Endometrium (tissue), 2 donors: ENCODE data around the gene PIGQ.

Source experiments
- FAIRE-seq: peaks from 2 replicates; lab custom pipeline; 2012; peaks lifted over from hg19 to GRCh38; lab: Jason Lieb, UNC
- donor health status: control.
- donor health status: control.

The PIGQ gene

DNA sequence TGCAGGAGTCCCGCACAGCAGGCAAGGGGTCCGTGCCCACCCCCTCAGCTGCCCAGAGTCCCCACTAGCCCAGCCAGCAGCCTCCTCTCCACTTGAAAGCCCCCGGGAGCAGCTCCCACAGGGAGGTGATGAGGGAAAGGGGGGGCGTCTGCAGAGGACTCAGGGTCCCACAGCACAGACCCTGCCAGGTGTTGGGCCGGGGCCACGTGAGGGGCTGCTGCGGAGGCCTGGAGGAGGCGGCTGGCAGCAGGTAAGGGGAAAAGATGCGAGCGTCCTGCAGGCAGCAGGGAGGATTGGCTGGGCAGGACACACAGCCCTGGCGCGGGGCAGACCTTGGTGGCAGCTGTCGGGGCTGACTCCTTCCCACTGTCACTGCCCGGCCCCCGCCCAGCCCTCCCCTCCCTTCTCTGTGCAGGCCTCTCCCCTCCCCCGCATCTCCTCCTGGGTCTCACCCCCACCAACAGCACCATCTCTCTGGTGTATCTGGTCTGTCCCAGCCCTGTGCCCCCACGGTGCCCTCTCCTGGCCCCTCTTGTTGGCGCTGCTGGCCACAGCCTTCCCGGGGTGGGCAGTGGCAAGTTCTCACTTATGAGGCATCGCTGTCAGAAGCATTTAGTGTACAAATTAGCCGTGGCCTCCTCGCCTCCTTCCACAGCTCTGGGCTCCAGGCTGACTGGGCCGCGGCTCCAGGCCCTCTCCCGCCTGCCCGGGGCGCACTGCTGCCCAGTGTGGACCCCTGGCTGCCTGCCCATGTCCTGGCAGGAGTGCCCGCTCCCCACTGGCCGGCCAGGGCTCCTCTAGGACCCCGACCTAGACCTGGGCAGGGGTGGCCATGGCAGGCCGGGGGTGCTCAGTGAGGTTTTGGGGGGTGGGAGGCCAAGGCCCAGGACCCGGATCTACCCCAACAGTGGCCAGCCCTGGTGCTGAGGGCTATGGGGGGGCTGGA, 14.0 kb upstream of the PIGQ start:
- no peak for FAIRE-seq

DNA sequence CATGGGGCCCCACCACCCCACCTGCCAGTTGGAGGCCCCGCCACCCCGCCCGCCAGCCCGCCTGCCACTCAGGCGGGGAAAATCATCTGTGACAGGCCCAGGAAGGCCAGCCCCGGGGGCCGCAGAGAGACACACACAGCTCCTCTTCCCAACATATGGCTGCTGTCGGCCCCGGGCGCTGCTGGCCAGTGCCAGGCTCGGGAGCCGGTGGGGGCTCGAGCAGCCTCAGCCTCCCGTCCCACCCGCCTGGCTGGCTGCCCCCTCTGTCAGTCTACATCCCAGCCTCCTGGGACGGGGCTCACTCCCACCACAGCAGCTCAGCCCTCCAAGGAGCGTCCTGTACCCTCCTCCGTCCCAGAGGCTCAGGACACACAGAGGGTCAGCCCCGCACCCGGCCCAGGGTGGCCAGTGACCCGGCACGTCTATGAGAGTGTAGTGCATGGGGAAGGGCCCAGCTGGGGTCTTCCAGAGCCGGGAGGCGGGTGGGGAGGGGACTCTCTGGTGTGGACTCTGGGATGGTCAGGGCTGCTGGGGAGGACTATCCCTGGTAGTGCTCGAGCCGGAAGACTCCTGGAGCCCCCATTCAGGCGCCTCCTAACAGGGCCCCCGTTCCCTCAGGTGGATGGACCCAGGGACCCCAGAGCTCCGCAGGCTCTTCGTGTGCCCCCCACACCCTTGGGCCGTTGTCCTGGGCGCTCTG, 13.1 kb upstream of the PIGQ start:
- no peak for FAIRE-seq

DNA sequence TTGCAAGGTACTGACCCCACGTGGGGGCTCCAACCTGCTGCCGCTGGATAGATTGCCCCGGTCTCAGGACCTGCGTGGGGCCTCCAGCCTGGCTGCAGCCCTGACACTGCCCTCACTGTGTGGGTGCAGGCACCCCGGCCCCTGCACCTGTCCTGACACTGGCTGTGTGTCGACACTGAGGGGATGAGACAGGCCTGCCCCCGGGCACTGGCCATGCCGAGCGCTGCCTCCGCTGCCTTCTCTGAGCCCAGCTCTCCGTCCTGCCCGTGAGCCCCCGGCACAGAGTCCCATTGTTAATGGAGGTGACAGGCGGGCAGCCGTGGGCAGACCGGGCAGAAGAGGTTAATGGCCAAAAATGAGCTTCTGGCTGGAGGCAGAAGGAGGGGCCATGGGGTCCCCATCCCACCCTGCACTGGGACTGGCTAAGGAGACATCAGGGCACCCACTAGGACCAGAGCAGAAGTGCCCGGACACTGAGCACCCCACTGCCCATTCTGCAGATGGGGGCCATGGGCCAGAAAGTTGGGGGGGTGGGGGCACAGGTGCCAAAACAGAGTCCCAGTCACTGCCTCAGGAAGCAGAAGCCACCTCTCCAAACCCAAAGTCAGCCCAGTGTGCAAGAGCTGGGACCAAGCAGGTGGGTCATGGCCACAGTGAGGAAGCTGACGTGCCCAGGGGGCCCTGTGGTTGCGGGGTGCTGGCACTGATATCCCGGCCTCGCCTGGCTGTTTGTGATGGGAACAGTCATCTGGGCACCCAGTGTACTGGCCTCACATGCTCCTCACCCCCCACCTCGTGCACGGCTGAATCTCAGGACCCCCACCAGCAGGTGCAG, 12.1 kb upstream of the PIGQ start:
- FAIRE-seq = no peak

DNA sequence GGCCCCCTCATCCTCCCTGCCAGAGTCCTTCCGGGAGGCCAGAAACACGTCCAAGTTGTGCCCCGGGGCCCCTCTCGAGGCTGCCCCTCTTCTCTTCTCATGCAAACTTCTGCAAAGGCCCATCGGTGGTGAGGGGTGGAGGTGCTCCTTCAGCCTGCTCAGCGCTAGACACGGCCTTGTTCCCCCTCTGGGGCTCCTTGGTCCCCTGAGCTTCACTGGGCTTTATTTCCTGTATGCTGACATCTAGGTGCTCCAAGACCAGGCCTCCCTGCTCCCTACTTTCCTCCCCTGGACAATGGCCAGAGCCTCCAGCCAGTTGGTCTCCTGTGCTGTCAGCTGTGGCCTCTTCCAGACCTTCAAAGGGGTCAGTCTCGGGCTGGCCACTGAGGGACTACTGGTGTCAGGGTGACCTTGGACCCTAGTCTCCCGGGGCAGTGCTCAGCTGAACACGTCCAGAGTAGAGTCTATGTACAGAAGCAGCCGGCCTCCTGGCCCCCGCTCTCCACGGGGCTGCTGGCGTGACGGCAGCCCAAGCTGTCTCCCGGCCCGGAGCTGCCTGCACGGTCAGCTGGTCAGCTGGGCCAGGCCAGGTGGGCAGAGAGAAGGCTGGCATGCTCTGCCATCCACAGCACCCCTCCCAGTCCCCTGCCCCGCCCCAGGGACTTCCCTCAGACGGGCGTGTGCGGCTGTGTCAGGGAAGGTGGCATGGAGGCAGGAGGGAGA, 11.3 kb upstream of the PIGQ start:
- no peak for FAIRE-seq

DNA sequence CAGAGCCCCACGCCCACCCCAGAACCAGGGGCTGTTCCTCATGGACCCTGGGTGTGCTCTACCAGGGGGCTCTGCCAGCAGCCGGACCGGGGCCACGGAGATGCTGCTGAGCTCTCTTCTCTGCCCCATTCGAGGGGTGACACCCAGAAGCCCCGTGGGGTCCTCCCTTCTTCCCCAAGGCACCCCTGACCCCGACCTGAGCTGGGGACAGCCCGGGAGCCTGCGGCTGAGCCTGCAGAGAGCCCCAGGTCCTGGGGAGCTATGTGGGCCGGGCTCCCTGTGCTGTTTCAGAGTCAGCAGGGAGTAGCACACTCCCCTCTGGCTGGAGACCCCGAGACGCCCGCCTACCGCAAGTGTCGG, 10.8 kb upstream of the PIGQ start:
- FAIRE-seq = no peak

DNA sequence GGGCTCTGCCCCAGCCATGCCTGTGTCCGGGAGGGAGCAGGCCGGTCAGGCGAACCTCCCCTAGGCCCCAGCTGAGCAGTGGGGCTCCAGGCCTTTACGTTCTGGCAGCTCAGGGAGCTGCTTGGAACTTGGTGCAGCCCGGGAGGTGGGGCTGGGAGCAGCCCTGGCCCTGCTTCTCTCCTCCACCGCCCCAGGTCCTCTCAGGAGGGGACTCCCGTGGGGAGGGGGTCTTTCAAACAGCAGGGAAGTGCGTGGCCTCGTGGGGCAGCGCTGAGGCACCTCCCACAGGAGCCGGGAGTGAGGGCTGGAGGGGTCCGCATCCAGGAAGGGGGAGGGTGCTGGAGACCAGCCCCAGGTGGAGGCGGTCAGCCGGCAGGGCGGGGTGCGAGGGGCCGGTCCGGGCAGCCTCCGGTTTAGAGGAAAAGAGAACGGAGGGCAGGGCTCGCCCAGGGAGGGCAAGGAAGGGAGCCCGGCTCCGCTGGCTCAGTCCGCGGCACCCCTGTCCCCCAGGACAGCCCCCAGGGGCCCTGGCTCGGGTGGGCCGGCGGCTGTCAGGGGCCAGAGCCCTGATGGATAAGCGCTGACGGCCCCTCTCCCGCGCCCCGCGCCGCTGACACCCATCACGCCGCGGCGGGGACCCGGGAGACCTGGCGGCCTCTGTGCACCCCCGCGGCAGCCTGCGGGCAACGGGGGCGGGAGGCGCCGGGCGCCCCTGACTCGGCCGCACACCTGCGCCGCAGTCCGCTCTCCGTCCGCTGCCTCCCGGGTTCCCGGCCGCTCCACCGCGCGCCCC, 10.2 kb upstream of the PIGQ start:
- FAIRE-seq = no peak

DNA sequence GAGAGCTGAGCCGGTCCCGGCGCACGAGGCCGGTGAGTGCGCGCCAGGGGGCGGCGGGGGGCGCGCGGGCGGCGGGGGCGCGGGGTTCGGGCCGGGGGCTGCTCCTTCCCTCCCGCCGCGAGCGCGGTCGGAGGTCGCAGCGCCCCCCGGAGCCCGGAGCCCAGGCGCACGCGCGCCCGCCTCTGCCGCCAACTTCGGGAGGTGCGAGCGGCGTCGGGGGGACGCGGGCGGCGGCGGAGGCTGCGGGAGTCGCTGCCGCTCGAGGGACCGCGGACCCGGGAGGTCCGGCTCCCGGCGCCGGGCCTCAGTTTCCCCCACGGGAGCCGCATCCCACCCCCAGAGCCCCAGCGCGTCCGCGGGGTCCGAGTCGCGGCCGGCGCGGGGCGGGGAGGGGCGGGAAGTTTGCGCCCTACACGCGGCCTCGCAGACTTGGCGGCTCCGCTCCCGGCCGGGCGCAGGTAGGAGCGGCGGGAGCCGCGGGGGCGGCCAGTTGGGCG, 9.5 kb upstream of the PIGQ start, which contains the start of gene PRR35:
Gene PRR35 (plus strand): TSS at position 191 of the 497 bp plus-strand sequence. CDS start 2,901 bp downstream, outside the sequence.
- FAIRE-seq = no peak

DNA sequence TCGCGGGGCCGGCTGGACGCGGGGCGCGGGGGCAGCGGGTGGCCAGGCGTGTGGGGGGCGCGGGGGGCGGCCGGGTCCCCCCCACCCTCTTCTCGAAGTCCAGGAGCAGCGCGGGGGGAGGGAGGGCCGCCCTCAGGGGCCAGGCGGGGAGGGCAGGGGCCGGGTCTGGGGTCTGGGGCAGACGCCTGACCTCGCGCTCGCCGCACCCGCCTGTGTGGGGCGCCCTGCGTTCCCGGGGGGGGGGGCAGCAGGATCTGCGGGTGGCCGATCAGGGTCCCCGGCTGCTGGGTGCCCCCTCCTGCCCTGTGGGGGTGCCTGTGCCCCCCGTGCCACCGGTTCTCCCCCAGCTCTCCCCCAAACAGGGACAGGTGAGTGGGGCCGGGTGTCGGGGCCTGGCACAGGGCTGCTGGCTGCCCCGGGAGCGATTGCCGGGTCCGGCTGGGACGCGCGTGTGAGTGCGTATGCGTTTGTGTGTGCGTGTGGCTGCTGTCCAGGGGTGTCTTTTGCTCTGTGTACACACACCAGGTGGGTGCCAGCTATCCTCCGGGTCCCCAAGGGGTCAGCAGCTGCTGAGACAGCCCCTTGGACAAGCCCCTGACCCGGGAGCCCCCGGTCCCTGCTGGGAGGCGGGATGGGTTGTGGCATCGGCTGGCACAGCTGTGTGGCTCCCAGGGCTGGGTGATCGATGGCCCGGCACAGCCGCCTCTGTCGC, 8.9 kb upstream of the PIGQ start:
- FAIRE-seq = no peak

DNA sequence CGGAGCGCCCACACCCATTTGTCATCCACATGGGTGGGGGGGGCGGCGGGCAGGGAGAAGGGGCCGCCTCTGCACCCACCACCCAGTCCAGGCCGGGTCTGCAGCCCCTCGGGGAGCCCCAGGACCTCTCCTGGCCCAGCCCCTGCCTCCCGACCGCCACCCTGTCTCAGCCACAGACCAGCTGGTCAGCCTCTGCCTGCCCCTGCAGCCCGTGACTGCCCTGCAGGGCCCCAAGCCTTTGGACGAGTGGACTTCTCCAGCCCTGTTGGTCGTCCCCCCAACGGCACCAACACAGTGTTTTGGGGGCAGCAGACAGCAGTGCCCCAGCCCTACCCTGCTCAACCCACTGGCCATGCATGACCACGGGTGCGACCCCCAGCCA, 8.4 kb upstream of the PIGQ start:
- no peak for FAIRE-seq

DNA sequence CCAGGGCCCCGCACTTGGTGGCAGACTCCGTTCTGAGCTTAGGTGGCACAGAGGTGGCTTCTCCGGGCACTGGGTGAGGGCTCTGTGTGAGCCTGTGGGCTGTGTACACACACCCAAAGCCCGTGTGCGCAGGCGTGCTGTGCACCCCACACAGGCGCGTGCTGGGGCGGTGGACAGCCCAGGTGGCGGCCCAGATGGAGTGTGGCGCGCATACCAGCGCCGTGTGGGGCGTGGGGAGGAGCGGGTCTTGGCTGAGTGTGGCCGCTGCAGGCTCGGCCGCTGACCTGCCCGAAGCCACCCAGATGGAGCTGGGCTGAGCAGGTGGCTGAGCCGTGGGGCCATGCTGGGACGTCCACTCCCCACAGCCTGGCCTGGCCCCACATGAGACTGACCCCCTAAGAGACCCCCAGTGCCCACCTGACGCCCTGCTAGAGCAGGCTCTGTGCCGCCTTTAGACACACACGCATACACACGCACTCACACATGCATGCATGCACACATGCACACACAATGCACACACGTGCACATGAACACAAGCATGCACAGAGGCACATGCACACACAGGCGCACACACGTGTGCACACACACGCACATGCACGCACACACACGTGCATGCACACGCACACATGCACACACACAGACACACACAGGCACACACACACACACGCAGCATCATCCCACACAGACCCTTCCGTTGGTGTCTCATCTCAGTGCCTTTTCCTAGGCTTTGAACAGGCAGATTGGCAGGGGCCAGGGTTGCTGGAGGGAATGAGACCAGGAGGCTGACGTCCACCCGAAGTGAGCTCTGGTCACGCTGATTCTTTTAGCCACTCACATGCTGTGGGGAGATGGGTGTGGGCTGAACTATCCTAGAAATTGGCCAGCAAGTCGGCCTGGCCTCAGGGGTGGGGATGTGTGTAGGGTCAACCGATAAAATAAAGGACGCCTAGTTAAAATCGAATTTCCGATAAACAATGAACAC, 7.5 kb upstream of the PIGQ start:
- no peak for FAIRE-seq

DNA sequence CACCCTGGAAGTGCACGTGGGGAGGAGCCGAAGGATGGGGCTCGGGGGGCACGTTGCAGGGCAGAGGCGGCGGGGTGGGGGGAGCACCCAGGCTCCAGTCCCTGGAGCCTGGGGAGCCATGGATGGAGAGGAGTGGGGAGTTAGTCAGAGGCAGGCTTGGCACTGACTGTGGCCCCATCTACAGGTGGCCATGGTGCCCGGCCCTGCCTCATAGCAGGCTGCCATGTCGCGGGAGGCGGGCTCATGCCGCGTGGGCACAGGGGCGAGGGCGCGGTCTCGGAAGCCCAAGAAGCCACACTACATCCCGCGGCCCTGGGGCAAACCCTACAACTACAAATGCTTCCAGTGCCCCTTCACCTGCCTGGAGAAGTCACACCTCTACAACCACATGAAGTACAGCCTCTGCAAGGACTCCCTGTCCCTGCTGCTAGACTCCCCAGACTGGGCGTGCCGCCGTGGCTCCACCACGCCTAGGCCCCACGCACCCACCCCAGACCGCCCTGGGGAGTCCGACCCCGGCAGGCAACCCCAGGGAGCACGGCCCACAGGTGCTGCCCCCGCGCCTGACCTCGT, 6.6 kb upstream of the PIGQ start:
- no peak for FAIRE-seq

DNA sequence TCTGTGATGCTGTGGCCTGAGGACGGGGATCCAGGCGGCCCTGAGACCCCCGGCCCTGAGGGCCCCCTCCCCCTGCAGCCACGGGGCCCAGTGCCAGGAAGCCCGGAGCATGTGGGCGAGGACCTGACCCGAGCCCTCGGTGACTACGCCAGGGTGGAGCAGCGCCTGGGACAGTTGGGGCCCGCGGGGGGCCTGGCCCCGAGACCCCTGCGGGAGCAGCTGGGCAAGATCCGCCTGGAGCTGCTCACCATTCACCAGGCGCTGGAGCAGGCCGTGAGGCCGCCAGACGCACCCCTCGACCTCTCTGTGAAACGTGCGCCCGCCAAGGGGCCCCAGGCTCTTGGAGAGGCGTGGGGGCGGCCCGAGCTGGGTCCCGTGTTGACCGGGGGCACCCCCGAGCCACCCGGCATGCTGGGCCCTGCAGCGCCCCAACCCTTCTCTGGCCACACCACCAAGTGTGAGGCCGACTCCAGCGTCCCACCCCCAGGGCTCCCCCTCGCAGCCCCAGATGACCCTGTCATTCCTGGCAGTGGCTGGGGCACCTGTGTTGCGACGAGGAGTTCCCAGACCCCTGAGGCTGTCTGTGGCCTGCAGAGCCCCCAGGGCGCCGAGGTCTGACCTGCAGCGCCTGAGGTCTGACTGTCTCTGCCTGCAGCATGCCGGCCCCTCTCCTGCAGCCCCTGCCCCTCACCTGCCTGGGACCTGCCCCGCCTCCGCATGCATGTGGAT, 4.9 kb upstream of the PIGQ start:
- FAIRE-seq = no peak

DNA sequence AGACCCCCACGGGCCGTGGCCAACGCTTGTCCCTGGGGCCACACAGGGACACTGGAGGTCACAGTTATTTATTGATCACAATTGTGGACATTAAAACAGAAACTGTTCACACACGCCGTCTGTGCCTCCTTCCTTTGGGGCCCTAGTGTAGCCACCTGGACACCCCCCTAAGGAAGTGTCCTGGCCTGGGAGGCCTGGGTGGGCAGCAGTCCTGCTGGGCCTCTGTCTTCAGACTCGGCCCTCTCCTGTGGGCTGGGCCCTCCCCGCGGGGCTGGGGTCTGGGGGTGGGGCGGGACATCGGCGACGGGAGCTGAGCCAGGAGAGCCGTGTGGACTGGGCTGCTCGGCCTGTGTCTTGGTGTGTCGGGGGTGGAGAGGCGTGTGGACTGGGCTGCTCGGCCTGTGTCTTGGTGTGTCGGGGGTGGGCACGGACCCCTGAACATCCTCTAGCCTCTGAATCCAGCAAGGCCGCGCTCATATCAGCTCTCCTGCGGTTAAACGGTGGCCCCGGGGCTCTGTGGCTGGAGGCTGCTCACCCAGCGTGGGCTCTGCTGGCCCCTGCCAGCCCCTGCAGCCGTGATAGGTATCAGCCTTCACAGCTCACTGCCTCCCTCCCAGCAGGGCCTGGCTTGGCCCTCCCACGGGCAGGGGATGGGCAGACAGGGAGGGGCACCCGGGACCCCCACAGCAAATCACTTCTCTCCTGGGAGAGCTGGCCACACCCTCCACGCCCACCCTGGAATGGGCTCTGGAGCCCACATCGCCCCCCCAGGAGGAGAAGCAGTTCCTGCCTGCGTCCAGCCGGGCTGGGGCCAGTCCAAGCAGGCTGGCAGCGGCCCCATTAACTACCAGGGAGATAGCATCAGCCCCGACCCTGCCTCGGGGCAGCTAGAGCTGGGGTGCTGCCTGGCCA, 4.1 kb upstream of the PIGQ start:
- FAIRE-seq = no peak

DNA sequence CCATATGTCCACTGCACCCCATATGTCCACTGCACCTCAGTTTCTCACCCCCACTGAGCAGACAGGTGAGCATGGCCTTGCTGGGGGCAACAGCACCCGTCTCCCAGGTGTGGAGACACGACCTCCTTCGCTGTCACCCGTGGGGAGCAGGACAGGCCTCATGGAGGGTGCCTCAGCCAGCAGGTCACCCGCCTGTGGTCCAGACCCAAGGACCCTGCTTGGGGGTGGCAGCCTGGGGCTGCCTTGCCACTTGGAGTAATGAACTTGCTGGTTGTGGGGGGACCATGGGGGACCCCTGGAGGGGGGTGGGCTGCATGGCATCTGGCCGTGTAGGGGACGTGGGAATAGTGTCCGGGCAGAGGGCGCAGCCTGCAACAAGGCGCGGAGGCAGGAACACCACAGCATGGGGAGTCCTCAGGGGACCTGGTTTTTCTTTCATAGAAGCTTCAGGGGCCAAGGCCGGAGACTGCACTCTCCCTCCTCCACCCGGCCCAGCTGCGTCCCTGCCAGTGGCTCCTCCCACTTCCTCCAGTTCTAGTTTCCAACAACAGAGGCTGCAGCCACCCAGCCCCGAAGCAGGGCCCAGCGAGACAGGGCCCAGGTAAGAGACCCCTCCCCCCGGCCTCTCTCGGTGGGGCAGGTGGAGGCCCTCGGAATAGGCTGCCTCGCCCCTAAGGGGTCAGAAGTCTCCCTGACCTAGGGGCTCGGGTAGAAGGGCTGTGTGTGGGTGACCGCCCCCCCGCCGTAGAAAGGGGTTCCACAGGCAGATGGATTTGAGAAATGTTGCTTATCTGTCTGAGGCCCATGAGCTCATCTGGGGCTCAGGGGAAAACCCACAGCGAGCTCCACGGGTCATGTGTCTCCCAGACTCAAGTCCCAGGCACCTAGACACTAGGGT, 3.0 kb upstream of the PIGQ start, which contains the start of gene NHLRC4:
Gene NHLRC4 (plus strand): TSS at position 531 of the 898 bp plus-strand sequence. CDS start 1,043 bp downstream, outside the sequence.
- no peak for FAIRE-seq
